GM12891 (cell line): ENCODE data around the gene IP6K1.

ENCODE experiments used
- POLR2A ChIP-seq: IDR thresholded peaks from 2 replicates; pipeline ENCODE4 v1.6.1; 2011; ENCODE audit warnings: low read depth, low read length, control low read depth
- POLR2AphosphoS5 ChIP-seq: IDR thresholded peaks from 2 replicates; pipeline ENCODE4 v1.6.1; 2011; ENCODE audit warnings: low read depth, low read length, control low read depth
- TAF1 ChIP-seq: IDR thresholded peaks from 2 replicates; pipeline ENCODE4 v1.6.1; 2011; ENCODE audit warnings: low read depth, low read length, control low read depth

- TF ChIP-seq TAF1, result no peak
- TF ChIP-seq POLR2AphosphoS5, result no peak
- no peak for TF ChIP-seq POLR2A
These were observed 581 bp downstream of the IP6K1 start for GRCh38 chr3:49785565-49786356.
